Stimulated activated naive CD4-positive, alpha-beta T cell (primary cell): ENCODE results near the gene PTPRN.
"Not testable (repeated sequence)": the region's sequence is repeated elsewhere in the genome, so short reads cannot be mapped to it uniquely, and the experiment has no call there.

ENCODE experiments used
- DNase-seq, 6 experiments: peaks; one replicate each; lab custom pipeline; 2025; lab: John Stamatoyannopoulos, UW

The PTPRN gene

DNA sequence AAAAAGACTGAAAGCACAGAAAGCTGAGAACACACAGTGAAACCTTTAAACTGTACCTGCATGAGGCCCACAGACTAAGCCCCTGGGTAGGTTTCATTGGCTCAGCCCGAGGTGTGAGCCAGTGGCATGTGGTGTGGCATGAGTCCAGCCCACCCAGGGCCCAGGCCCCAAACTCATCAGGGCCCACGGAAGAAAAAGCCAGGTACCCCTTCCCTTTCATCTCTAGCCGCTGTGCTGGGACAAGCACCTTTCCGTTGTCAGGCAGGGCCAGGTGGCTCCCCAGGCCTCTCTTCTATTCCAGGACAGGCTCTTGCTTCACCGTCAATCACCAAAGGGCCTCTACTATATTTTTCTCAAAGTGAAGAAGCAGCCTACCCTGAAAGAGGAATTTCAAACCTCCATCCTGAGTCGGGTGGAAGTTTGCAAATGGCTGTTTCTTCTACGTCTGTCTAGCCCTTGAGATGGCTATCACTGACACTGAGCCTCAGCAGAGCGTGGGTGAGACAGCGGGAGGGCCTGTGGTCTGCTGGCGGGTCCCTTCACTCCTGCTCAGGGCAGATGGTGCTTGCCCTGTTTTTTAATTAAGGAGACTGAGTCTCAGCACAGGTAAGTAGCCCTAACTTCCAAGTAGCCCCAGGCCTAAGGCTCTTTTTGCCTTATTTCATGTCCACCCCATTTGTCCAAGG, 21.5 kb downstream of the PTPRN start:
- DNase-seq, result no peak

- not testable (repeated sequence) for DNase-seq
These were observed 22.1 kb downstream of the PTPRN start for GRCh38 chr2:219287116-219287440.

DNA sequence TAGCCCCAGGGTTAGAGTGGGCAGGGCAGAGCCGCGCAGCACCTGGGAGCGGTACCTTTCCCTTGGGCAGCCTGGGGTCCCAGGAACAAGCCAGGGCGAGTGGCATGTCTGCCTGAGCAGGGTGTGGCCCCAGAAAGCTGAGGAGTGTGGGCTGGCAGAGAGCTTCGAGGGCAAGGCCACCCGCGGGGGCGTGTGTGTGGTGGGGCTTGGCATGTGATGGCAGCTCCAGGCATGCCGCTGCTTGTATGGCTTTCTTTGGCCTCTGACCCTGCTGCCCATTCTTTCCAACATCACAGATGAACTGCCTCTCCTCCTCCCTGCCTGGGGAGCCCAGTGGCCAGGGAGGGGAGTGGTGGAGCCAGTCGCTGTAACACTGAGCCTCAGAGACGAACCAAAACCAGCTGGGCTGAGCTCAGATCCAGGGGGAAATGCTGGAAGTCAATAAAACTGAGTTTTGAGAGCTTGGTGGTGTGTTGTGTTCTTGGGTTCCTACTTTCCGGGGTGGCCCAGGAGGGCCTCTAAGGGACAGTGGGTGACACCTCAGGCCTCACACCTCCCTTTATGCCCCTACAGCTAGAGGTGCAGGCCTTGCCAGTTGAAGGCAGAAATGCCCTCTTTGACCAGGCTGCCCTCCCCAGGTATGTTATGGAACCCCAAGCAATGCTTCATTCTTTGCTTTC, 22.6 kb downstream of the PTPRN start:
- no peak for DNase-seq

GRCh38 chr2:219285894-219286425, 23.2 kb downstream of the PTPRN start:
- no peak for DNase-seq

DNA sequence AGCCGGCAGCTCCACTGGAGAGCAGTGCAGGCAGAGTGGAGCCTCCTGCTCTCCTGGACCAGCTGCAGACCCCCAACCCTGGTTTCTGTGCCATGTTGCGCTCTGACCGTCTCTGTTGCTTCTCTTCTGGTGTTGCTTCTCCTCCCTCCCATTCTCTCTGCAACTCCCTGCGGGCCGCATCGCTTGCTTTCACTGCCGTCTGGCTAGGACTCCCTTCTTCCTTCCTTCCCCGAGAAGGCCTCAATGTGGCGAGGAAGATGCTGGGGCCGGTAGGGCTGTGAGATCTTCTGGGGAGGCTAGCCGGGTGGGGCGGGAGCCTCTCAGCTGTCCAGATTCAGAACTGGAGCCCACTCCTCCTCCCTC, 23.8 kb downstream of the PTPRN start:
- DNase-seq, result no peak

DNA sequence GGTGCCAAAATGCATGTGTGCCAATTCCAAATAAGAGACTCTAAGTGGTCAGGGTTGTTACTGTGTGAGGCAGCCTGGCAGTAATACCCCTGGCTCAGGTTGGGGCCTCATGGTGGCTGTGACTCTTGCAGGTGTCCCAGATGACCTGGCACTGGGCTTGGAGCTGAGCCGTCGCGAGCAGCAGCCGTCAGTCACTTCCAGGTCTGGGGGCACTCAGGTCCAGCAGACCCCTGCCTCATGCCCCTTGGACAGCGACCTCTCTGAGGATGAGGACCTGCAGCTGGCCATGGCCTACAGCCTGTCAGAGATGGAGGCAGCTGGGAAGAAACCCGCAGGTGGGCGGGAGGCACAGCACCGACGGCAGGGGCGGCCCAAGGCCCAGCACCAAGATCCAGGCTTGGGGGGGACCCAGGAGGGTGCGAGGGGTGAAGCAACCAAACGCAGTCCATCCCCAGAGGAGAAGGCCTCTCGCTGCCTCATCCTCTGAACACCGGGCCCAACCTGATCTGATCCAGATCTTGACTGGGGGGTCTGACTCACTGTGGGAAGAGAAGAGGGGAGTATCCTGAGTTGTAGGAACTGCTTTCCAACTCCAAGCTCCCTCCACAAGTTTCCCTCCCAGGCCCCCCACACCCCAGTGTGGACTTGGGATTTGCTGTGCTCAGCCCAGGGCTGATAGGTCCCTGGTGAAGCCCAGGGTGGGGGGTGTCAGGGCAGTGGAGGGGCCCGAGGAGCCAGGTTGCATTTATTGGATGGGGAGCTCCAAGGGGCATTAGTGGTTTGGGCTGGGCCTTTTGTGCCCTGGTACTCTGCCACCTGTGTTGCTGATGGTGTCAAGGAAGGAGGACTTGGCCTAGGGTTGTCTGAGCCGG, 24.5 kb downstream of the PTPRN start:
- no peak for DNase-seq

GRCh38 chr2:219282943-219283581, 26.1 kb downstream of the PTPRN start:
- DNase-seq, result no peak

GRCh38 chr2:219282375-219282774, 26.8 kb downstream of the PTPRN start:
- no peak for DNase-seq

DNA sequence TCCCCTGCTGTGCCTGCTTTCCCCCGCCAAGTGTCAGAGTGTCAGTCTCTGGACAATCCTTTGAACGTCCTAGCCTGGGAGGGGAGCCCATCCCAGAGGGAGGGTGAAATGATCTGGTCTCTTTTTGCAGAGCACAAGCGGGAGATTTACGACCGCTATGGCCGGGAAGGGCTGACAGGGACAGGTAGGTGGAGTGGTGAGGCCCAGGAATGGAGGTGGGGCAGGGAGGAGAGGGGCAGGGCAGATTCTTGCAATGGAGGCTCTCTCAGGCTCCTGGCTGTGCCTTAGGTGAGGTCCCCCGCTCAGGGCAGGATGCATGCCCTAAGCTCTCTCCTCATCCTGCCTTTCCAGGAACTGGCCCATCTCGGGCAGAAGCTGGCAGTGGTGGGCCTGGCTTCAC, 27.6 kb downstream of the PTPRN start:
- DNase-seq, result no peak

DNA sequence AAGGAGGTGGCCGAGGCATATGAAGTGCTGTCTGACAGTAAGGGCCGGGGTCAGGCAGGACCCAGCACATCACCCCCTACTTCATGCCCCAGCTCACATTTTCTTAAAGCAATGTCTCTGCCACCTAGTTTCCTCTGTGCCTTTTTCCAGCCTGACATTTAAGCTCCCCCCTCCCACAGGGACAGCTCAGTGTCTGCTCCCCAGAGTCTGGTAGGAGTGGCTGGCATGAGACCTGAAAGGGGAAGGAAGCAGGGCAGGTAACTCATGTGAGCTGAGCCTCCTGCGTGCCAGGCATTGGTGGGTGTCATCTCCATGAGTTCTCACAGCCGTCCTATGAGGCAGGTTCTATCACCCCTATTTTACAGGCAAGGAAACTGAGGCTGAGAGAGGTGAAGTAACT, 28.6 kb downstream of the PTPRN start:
- DNase-seq, result peak in 1 of 6 experiments; percentile 11

GRCh38 chr2:219279916-219280516, 29.2 kb downstream of the PTPRN start:
- peak in 1 of 6 experiments; percentile 24 for DNase-seq

DNA sequence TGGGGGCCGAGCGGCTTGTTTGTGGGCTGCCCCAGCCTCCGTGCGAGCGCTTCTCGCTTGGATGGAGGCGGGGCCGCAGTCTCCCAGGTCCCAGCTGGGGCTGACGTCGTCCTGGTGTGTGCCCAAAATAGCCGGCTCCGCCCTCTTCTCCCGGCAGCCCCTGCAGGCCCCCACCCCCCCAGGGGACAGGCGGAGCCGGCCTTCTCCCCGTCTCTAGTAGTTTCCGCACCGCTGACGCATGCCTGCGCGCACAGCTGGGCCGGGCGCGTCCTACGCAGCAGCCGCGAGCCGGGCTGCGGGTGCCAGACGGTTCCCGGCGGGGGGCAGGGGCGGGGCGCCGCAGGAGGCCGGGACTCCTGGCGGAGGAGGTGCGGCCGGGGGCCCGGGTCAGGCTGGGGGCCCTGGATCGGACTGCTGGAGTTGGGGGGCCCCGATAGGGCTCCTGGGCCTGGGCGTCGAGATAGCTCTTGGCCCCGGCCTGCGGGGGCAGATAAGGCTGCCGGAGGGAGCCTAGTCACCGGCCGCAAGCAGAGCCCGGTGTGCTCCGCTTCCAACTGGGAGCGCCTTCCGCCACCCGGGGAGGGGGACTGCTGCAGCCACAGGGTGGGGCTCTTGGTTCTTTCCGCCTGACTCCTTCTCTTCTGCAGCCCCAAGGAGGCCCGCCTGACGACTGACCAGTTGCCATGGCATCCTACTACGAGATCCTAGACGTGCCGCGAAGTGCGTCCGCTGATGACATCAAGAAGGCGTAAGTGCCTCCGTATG, 29.9 kb downstream of the PTPRN start, which contains the start of gene DNAJB2:
TSS of gene DNAJB2 (plus strand) at position 216 of the 765 bp plus-strand sequence. CDS start at position 684, 468 bp downstream.
- peak; percentile 95 to 98 (median 98) for DNase-seq

DNA sequence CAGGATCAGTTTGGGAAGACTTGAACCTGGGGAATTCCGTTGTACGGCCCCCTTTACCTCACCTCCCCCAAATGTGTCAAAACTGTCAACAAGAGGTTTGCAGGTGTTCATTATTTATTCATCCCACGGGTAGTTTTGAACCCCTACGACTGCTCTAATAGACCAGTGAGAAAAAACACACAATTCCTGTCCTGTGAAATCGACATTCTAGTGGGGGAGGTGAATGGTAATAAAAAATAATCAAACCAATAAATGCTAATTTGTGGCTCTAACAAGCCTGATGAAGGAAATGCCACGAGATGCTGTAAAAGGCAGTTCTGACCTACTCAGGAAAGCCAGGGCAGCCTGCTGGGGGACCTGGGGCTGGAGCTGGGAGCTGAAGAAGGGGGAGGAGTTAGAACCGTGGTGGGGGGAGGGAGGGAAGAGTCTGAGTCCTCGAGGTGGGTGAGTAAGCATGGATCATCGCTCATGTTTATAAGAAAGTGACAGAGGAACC, 30.5 kb downstream of the PTPRN start:
- no peak for DNase-seq

GRCh38 chr2:219277703-219278654, 31.2 kb downstream of the PTPRN start:
- peak; percentile 39 to 84 (median 64) for DNase-seq

- no peak for DNase-seq
These were observed 34.8 kb downstream of the PTPRN start for GRCh38 chr2:219274361-219274921.

DNA sequence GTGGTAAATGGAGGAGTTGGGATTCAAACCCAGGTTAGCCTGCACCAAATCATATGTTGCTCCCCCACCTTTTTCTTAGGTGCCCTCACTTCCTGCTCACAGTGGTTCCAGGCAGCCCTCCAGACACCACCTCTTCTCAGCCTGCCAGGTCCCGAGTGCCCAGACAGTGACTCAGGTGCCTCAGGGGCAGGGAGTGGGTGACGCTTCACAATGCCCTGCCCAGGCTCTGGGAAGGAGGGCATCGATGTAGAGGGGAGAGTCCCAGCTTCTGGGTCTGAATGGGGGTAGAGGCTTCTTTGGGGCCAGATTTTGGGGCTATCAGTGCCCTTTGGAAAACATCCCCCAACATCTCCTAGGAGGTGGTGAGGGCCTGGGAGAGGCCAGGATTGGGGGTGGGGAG, 35.3 kb downstream of the PTPRN start:
- DNase-seq, result no peak

DNA sequence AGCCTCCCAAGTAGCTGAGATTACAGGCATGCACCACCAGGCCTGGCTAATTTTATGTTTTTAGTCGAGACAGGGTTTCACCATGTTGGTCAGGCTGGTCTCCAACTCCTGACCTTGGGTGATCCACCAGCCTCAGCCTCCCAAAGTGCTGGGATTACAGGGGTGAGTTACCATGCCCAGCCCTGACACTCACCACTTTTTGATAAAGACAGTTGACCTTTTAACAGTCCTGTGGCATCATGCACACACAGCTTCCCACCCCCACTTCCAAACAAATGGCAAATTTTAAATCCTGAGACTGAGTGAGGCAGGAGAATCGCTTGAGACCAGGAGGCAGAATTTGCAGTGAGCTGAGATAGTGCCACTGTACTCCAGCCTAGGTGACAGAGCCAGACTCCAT, 36.2 kb downstream of the PTPRN start:
- no peak for DNase-seq

- DNase-seq, result no peak
These were observed 36.8 kb downstream of the PTPRN start for GRCh38 chr2:219272356-219272755.

- no peak for DNase-seq
These were observed 38.2 kb downstream of the PTPRN start for GRCh38 chr2:219271021-219271420.
